T-helper 1 cell (primary cell): ENCODE results near the gene VRK1.

ENCODE experiments used
- DNase-seq, 5 donors: peaks; one replicate each; pipeline ENCODE4 v3.0.0-alpha.2; 2012 to 2020

VRK1 gene

GRCh38 chr14:96928779-96929380 lies 131.7 kb downstream of the VRK1 start:
- no peak for DNase-seq

- no peak for DNase-seq
Measured at GRCh38 chr14:96929950-96930349, 132.8 kb downstream of the VRK1 start.

- DNase-seq, result no peak
Measured at GRCh38 chr14:96930526-96930925, 133.3 kb downstream of the VRK1 start.
